ENCODE measurements around the gene CCDC122. TPM values are rescaled to one million over a fixed set of nuclear protein-coding genes. Genes with fewer than 3 reads are reported as not detected.
A peak's percentile ranks its signal among the peaks of the same experiment; 100 is the strongest.

The CCDC122 gene
- total RNA-seq (2021; fragmentation: NEBNext Ultra II Directional; extraction: Animal tissue kit (Norgen Biotek cat#: 25700)), result 1 to 10 TPM; 3.9 to 6.3 (median 5.2) TPM
- long read RNA-seq, partial matches to known transcripts, result 3 of 8 reads
- long read RNA-seq, other reads (novel, unspliced or antisense), result 5 of 8 reads

GRCh38 chr13:43878892-43879754 is at the start of gene CCDC122:
Gene CCDC122 (minus strand): TSS chr13:43879740. CDS start chr13:43869376, 10,364 bp downstream.
- H3K4me1 Mint-ChIP-seq (ENCODE audit: low read depth), result peaks cover 28% of the 10 kb centered on the region
- TF ChIP-seq CTCF (IDR thresholded peaks at IDR 0.05), result peak; percentile 14; the same call in 1 of the 2 replicates
- H3K9me3 Mint-ChIP-seq, result no peaks in the 10 kb centered on the region
- H3K27ac Mint-ChIP-seq, result peak within 1 kb of the TSS; percentile 99
- H3K36me3 Mint-ChIP-seq (ENCODE audit: low read depth), result peaks cover 4% of the 10 kb centered on the region; the same call in 1 of the 2 replicates
- no peaks in the 10 kb centered on the region for H3K27me3 Mint-ChIP-seq (ENCODE audit: insufficient read depth)
- peak; percentile 75 for DNase-seq
- peak within 1 kb of the TSS; percentile 93 for H3K4me3 Mint-ChIP-seq

- no peaks in the 10 kb centered on the region for H3K9me3 Mint-ChIP-seq
- H3K4me3 Mint-ChIP-seq, result no peak overlapping the region
- H3K27ac Mint-ChIP-seq, result no peak overlapping the region
- no peak for TF ChIP-seq CTCF (IDR thresholded peaks at IDR 0.05)
- no peak for DNase-seq
- H3K27me3 Mint-ChIP-seq (ENCODE audit: insufficient read depth), result peaks cover 33% of the 10 kb centered on the region
- no peaks in the 10 kb centered on the region for H3K4me1 Mint-ChIP-seq (ENCODE audit: low read depth)
- H3K36me3 Mint-ChIP-seq (ENCODE audit: low read depth), result no peaks in the 10 kb centered on the region
Measured at GRCh38 chr13:43924549-43925245, 45.2 kb upstream of the CCDC122 start.

- Mint-ChIP-seq H3K4me1 (ENCODE audit: low read depth) (no peaks in the 10 kb centered on the region), H3K27me3 (ENCODE audit: insufficient read depth) (peaks cover 39% of the 10 kb centered on the region), H3K27ac (no peak overlapping the region), H3K36me3 (ENCODE audit: low read depth) (no peaks in the 10 kb centered on the region), H3K4me3 (no peak overlapping the region), H3K9me3 (no peaks in the 10 kb centered on the region)
- TF ChIP-seq CTCF (IDR thresholded peaks at IDR 0.05), result no peak
- DNase-seq, result no peak
Measured at GRCh38 chr13:43920965-43921674, 41.6 kb upstream of the CCDC122 start.

- no peak for TF ChIP-seq CTCF (IDR thresholded peaks at IDR 0.05)
- Mint-ChIP-seq H3K27me3 (ENCODE audit: insufficient read depth) (peaks cover 29% of the 10 kb centered on the region), H3K4me3 (no peak overlapping the region)
Measured at GRCh38 chr13:43918636-43919035, 39.1 kb upstream of the CCDC122 start.

GRCh38 chr13:43916828-43917227 is 37.3 kb upstream of the CCDC122 start:
- no peak for DNase-seq
- H3K9me3 Mint-ChIP-seq, result no peaks in the 10 kb centered on the region
- H3K27ac Mint-ChIP-seq, result no peak overlapping the region
- H3K4me3 Mint-ChIP-seq, result no peak overlapping the region
- no peaks in the 10 kb centered on the region for H3K36me3 Mint-ChIP-seq (ENCODE audit: low read depth)
- no peaks in the 10 kb centered on the region for H3K4me1 Mint-ChIP-seq (ENCODE audit: low read depth)
- TF ChIP-seq CTCF (IDR thresholded peaks at IDR 0.05), result no peak
- H3K27me3 Mint-ChIP-seq (ENCODE audit: insufficient read depth), result peaks cover 26% of the 10 kb centered on the region

More at GRCh38 chr13:43918636-43919035, 39.1 kb upstream of the CCDC122 start:
- H3K4me1 Mint-ChIP-seq (ENCODE audit: low read depth), result no peaks in the 10 kb centered on the region
- H3K27ac Mint-ChIP-seq, result no peak overlapping the region
- DNase-seq, result no peak
- H3K36me3 Mint-ChIP-seq (ENCODE audit: low read depth), result no peaks in the 10 kb centered on the region
- no peaks in the 10 kb centered on the region for H3K9me3 Mint-ChIP-seq
